Kidney epithelial cell (primary cell): ENCODE results near the gene NOP9. TPM values are rescaled to one million over a fixed set of nuclear protein-coding genes. Genes with fewer than 3 reads are reported as not detected.
A peak's percentile ranks its signal among the peaks of the same experiment; 100 is the strongest.

Experiments used
- DNase-seq: peaks from one replicate; pipeline ENCODE4 v3.0.0-alpha.2; 2010; ENCODE audit warnings: low read depth
- H3K27me3 ChIP-seq: 2 replicates; pipeline ENCODE4 v1.6.0; 2011; ENCODE audit warnings: low read length; ENCODE audit not compliant: control insufficient read depth, insufficient read depth
- H3K36me3 ChIP-seq: 2 replicates; pipeline ENCODE4 v1.5.1; 2011; ENCODE audit warnings: low read length; ENCODE audit not compliant: control insufficient read depth, insufficient read depth
- H3K4me3 ChIP-seq: 2 replicates; pipeline ENCODE4 v1.5.1; 2011; ENCODE audit warnings: low read depth, mild to moderate bottlenecking, control low read depth, low read length
- total RNA-seq: library from RNA; depleted of rRNA; stranded (reverse); fragments of >200 nt; gene quantifications from 2 replicates; pipeline ENCODE4 v1.2.3, GENCODE V29; 2015
- TF ChIP-seq, protein P1 (sequence below): IDR thresholded peaks from 2 replicates; pipeline ENCODE4 v1.5.1; 2011; ENCODE audit warnings: mild to moderate bottlenecking, moderate library complexity, low read length, control low read depth, inconsistent platforms; ENCODE audit not compliant: insufficient read depth, poor library complexity, severe bottlenecking

Gene NOP9
- total RNA-seq, 1 donor from 2014 or later, result 28.7 TPM

DNA sequence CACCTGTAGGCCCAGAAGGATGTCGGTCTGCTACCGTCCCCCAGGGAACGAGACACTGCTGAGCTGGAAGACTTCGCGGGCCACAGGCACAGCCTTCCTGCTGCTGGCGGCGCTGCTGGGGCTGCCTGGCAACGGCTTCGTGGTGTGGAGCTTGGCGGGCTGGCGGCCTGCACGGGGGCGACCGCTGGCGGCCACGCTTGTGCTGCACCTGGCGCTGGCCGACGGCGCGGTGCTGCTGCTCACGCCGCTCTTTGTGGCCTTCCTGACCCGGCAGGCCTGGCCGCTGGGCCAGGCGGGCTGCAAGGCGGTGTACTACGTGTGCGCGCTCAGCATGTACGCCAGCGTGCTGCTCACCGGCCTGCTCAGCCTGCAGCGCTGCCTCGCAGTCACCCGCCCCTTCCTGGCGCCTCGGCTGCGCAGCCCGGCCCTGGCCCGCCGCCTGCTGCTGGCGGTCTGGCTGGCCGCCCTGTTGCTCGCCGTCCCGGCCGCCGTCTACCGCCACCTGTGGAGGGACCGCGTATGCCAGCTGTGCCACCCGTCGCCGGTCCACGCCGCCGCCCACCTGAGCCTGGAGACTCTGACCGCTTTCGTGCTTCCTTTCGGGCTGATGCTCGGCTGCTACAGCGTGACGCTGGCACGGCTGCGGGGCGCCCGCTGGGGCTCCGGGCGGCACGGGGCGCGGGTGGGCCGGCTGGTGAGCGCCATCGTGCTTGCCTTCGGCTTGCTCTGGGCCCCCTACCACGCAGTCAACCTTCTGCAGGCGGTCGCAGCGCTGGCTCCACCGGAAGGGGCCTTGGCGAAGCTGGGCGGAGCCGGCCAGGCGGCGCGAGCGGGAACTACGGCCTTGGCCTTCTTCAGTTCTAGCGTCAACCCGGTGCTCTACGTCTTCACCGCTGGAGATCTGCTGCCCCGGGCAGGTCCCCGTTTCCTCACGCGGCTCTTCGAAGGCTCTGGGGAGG, 11.3 kb downstream of the NOP9 start, which contains the start of gene LTB4R:
TSS of gene LTB4R (plus strand) at position 857 of the 959 bp plus-strand sequence. CDS start 4,150 bp downstream, outside the sequence.
- DNase-seq, result peak; percentile 31
- TF ChIP-seq, protein P1, sequence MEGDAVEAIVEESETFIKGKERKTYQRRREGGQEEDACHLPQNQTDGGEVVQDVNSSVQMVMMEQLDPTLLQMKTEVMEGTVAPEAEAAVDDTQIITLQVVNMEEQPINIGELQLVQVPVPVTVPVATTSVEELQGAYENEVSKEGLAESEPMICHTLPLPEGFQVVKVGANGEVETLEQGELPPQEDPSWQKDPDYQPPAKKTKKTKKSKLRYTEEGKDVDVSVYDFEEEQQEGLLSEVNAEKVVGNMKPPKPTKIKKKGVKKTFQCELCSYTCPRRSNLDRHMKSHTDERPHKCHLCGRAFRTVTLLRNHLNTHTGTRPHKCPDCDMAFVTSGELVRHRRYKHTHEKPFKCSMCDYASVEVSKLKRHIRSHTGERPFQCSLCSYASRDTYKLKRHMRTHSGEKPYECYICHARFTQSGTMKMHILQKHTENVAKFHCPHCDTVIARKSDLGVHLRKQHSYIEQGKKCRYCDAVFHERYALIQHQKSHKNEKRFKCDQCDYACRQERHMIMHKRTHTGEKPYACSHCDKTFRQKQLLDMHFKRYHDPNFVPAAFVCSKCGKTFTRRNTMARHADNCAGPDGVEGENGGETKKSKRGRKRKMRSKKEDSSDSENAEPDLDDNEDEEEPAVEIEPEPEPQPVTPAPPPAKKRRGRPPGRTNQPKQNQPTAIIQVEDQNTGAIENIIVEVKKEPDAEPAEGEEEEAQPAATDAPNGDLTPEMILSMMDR, result peak; percentile 22
- Histone ChIP-seq H3K4me3 (no peak within 1 kb of the TSS), H3K36me3 (no peaks in the 10 kb centered on the region), H3K27me3 (peaks cover 3% of the 10 kb centered on the region)

DNA sequence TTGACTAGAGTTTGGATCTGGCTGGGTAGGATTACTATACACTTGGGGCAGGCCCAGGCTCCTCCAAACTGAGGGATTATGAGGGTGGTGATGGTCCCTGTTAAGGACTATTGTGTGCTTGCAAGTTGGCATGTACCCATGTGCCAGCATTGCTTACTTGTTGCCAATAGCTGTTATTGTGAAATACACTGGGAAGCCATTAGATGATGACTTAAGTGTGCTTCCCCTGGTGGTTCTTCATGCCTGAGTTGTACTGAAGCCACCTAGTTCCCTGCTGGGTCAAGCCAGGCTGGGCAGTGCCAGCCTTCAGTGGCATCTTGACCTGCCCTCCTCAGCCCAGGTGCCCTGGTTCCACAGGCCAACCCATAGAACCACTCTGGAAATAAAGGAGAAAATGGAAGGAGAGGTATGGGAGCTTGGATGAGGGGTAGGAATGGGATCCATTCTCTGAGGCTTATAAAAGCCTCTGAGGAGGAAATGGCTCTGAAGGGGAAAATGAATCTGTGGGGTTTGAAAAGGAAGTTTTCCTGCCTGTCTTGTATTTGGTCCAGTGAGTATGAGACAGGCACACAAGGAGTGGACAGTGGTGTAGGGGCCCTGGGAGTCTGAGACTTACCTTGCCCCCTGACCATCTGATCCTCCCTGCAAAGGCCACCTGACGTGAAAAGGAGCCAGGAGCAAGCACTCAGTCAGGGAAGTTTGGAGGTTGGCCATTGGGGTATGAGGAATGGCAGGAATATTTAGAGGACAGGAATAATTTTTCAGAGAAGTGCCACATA, 12.4 kb downstream of the NOP9 start:
- TF ChIP-seq, protein P1, result no peak
- H3K4me3 ChIP-seq, result no peak overlapping the region
- H3K36me3 ChIP-seq, result no peaks in the 10 kb centered on the region
- peaks cover 12% of the 10 kb centered on the region for H3K27me3 ChIP-seq
- DNase-seq, result no peak

DNA sequence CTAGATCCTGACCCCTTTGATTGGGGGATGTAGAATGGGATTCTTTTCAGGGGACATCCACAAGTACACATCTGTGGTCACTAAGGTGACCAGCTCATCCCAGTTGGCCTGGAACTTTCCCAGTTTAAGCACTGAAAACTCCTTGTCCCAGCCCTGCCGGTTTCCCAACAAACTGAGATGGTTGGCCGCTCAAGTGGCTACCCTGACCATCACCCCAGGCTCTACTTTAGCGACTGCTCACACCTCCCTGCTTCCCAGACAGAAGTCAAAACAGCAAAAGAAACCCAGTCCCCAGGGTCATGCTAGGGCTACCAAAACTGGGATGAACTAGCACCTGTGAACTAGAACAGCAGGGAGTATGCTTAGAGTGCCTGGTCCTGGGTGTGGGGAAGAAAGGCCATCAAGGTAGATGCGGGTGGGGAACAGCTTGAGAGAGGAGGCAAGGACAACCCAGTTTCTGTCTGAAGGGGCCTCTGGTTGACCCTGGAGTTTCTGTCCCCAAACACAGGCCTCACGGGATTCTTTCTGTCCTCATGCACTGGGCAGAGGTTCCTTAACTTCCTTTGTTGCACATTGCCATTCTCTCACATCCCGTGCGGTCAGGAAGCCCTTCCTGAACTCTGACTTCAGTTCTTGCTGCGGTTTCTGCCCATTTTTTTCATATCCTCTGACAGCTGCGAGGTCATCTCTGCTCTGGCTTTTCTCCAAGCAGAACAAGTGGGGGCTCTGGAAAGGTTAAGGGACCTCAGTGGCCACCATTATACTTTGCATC, 13.3 kb downstream of the NOP9 start:
- no peak for DNase-seq
- Histone ChIP-seq H3K27me3 (peaks cover 14% of the 10 kb centered on the region), H3K4me3 (no peak overlapping the region), H3K36me3 (no peaks in the 10 kb centered on the region)
- TF ChIP-seq, protein P1, result no peak

DNA sequence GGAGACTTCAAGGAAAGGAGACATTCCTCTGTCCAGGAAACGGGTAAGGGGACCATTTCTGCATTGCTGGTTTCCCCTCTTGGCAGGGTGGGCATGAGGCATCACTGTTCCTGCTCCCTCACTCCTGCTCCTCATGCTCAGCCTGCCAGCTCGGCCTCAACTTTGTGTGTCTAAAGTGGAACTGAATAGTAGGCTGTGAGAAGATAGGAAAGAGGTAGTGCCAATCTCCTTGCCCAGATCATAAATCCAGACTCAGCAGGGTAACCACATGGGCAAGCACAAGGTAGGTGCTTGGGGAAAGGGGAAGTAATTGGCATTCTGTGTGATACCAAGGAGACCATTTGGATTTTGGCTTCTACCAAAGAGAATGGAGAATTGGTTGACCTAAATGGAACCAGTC, 14.3 kb downstream of the NOP9 start:
- H3K4me3 ChIP-seq, result no peak overlapping the region
- no peaks in the 10 kb centered on the region for H3K36me3 ChIP-seq
- peaks cover 20% of the 10 kb centered on the region for H3K27me3 ChIP-seq
- TF ChIP-seq, protein P1, result no peak
- no peak for DNase-seq

DNA sequence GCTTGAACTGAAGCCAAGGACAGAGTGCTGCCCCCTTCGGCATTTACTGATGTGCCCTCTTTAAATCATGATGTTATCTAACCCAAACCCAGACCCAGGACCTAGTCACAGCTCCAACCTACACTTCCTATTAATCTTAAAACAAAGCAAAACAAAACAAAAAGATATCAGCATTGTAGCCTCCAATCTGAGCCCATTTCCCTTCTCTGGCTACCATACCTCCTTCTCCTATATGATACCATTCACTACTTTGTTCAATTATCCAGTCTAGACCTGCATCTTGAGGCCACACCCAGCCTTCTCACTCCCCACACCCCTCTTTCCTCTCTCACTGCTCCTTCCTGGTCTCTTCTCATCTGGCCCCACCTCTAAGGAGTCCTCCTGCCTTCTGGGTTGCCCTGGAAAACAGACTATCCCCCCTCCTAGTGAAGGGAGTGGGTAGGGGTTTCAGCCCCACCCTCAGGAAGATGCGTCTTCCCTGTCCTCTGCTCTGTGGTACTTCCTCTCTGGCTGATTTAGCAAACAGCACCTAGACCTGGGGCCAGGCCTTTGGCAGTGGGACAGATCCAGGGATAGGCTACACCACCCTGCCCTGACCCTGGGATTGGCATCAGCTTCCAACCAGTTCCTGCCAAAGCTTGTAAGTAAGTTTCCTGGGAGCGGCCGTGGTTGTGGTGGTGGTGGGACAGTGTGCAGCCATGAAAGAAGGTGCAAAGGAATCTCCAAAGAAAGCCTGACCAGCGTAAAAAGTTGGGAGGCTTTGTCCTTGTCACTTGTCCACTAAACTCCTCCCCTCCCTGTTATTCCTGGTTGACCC, 14.9 kb downstream of the NOP9 start:
- no peak for DNase-seq
- TF ChIP-seq, protein P1, result no peak
- no peaks in the 10 kb centered on the region for H3K36me3 ChIP-seq
- H3K4me3 ChIP-seq, result no peak overlapping the region
- peaks cover 25% of the 10 kb centered on the region for H3K27me3 ChIP-seq
